ENCODE results near the gene SLC17A5.

DNA sequence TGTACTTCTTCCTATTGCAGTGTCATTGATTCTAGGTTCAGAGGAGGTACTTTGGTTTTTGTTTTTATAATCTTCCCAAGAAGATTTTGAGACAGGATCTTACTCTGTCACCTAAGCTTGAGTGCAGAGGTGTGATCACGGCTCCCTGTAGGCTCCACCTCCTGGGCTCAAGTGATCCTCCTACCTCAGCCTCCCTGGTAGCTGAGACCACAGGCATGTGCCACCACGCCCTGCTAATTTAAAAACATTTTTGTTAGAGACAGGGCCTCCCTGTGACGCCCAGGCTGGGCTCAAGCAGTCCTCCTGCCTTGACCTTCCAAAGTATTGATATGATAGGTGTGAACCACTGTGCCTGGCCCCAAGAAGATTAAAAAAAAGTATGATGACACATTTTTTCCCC is 3.4 kb upstream of the SLC17A5 start:
- TF ChIP-seq, protein P1, sequence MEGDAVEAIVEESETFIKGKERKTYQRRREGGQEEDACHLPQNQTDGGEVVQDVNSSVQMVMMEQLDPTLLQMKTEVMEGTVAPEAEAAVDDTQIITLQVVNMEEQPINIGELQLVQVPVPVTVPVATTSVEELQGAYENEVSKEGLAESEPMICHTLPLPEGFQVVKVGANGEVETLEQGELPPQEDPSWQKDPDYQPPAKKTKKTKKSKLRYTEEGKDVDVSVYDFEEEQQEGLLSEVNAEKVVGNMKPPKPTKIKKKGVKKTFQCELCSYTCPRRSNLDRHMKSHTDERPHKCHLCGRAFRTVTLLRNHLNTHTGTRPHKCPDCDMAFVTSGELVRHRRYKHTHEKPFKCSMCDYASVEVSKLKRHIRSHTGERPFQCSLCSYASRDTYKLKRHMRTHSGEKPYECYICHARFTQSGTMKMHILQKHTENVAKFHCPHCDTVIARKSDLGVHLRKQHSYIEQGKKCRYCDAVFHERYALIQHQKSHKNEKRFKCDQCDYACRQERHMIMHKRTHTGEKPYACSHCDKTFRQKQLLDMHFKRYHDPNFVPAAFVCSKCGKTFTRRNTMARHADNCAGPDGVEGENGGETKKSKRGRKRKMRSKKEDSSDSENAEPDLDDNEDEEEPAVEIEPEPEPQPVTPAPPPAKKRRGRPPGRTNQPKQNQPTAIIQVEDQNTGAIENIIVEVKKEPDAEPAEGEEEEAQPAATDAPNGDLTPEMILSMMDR (conservative IDR thresholded peaks at IDR 0.05), result no peak
- no peak for TF ChIP-seq EZH2 (IDR thresholded peaks at IDR 0.05; ENCODE audit: low read depth)
